Midbrain (tissue), 1 donor: Measurements from ENCODE around the gene CCDC154.
"Not testable (repeated sequence)": the region's sequence is repeated elsewhere in the genome, so short reads cannot be mapped to it uniquely, and the experiment has no call there.

Source experiments
- DNase-seq: peaks from one replicate; lab custom pipeline; 2025; lab: John Stamatoyannopoulos, UW

CCDC154 gene

GRCh38 chr16:1474082-1474795, 29.9 kb upstream of the CCDC154 start:
- DNase-seq = no peak

- no peak for DNase-seq
Observed at GRCh38 chr16:1472974-1473373, 28.6 kb upstream of the CCDC154 start.

DNA sequence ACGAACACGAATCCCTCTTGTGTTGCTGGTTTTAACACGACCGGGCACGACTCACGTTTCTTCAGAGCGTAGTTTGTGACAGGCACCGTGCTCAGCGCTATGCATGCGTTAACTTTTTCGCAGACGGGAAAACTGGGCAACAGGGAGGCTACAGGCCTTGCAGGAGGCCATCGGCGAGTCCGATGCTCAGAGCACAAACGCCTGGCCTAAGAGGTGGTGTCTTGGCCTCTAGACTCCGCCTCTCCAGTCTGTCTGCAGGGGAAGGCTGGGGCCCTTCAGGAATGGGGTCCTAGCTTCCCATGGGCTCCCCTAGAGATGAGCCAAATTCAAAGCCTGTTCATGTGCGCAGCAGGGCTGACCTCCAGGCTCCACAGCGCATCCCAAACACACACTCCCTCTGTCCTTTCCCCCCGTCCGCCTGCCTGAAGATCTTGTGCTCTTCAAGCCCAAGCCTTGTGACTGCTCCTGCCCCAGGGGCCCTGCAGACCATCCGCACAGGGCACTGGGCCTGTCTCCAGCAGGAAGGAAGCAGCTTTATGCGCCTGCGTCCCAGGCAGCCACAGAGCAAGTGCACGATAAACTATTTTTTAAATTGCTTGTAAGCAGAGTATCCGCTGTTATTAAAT, 27.3 kb upstream of the CCDC154 start:
- DNase-seq = no peak

DNA sequence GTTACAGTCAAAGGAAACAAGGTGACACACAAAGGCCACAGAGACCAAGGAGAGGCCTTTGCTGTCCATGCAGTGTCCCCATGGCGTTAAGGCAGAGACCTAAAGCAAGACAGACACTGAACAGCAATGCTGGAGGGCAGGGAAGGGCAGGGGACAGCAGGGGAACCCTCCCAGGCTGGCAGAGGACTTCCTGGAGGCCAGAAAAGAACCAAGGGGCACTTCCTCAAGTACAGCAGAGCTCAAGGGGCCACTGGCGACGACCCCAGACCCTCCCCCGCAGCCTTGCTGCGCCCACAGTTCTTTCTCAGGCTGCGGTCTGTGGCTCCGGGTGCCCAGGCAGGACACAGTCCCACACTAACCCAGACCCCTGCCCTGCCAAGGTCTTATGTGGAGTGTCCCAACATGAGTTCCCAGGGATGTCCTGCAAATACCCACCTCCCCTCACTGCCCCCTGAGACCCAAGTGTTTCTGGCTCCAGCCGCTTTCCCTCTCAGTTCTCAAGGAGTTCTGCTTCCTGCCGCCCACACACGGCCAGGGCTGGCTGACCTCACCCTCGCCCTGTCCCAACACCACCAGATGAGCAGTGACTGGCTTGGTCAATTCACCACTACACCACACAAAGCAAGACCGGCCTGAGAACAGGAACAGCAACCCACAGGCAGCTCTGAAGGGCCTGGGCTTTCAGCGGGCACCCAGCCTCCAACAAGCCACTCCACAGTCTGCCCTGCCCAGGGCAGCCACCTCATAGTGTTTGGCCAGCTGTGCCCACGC, 26.3 kb upstream of the CCDC154 start:
- no peak for DNase-seq

DNA sequence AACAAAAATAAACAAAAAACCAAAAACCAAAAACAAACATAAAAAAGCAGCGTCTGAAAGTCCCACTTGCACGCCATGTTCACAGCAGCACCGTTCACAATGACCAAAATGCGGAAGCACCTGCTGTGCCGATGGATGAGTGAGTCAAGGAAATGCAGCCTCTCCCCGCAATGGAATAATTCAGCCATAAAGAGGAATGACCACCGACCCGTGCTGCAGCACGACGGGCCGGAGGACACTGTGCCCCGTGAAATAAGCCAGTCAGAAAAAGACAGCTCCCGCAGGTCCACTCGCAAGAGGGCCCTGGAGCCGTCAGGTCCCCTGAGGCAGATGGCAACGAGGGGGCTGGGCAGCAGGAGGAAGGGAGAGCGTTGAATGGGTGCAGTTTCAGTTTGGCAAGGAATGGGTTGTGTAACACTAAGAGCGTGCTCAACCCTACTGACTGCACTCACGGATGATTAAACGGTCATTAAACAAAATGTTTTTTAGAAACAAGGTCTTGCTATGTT, 25.4 kb upstream of the CCDC154 start:
- no peak for DNase-seq

GRCh38 chr16:1469141-1469540, 24.8 kb upstream of the CCDC154 start:
- DNase-seq = not testable (repeated sequence)

DNA sequence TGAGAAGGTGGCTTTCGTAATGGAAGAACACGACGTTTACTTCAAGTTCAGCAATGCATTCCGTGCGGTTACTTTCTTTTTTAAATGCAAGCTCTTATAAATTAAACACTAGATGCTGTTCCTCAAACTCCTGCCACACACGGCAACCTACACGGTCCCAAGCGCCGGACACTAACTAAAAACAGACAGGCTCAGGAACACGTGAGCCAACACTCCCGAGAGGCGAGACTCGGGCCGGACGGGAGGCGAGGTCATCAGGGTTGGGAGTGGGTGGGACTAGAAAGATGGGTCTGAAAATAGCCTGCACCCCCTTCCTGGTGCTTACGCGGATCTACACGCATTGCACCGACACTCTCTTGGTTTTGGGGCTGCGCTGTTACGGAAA, 24.1 kb upstream of the CCDC154 start:
- no peak for DNase-seq

DNA sequence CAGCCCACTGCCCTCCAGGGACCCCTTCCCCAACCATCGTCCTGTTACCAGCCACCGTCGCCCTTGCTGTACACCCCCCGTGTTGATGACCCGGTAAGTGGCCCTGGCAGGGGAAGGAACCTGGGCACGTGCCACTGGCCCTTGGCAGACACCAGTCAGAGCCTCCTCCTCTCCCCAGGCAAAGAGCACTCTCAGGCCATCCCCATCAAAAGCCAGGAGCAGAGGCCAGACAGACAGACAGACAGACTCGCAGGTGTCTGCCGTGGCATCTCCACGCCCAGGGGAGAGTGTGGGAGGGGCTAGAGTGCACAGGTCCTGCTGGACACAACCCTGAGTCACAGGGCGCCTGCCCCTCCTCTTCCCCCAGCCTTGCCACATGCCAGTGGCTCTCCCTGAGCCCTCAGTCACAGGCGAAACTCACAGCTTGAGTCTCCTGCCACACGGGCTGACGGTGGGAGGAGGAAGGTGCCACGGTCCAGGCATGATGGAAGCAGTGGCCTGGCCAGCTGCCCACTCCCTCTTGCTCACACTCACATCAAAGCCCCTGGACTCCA, 22.7 kb upstream of the CCDC154 start:
- no peak for DNase-seq

GRCh38 chr16:1466054-1466453, 21.7 kb upstream of the CCDC154 start:
- DNase-seq = no peak

- no peak for DNase-seq
Observed at GRCh38 chr16:1465567-1465915, 21.2 kb upstream of the CCDC154 start.

- no peak for DNase-seq
Observed at GRCh38 chr16:1464894-1465566, 20.7 kb upstream of the CCDC154 start.

GRCh38 chr16:1464196-1464893, 20.0 kb upstream of the CCDC154 start:
- DNase-seq = no peak

GRCh38 chr16:1461146-1461545, 16.8 kb upstream of the CCDC154 start:
- no peak for DNase-seq

GRCh38 chr16:1460602-1461138, 16.3 kb upstream of the CCDC154 start:
- DNase-seq = no peak

DNA sequence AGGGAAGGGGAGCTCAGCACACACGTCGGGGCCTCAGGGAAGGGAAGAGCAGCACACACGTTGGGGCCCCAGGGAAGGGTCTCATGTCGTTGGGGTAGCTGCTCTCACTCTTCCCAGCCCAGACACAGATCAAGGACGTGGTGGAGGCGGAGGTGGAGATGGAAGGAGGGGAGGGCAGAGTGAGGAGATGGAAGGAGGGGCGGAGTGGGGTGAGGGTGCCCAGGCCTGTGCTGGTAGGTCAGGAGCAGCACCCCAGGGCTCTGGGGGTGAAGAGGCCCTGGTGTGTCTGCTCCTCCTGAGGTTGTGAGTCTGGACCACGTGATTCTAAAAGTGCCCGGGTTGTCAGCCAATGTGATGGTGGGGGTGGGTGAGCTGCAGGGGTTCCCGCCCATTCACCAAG, 15.6 kb upstream of the CCDC154 start:
- no peak for DNase-seq

DNA sequence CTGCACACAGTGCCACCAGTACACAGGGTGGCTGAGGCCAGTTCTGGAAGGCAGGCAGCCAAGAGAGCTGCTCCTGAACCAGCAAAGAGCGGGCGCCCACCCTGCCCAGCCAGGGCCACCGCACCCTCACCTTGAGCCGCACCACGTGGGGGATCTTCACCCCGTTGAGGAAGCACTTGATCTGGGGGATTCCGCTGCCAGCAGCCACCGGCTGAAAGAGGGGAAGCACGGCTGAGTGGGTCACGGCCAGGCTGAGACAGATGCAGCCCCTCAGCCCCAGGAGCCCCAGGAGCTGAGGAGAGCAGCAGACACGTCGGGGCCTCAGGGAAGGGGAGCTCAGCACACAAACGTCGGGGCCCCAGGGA, 14.6 kb upstream of the CCDC154 start:
- DNase-seq = no peak

- DNase-seq = no peak
Observed at GRCh38 chr16:1458336-1458976, 14.1 kb upstream of the CCDC154 start.

GRCh38 chr16:1457489-1458245, 13.3 kb upstream of the CCDC154 start:
- DNase-seq = no peak

DNA sequence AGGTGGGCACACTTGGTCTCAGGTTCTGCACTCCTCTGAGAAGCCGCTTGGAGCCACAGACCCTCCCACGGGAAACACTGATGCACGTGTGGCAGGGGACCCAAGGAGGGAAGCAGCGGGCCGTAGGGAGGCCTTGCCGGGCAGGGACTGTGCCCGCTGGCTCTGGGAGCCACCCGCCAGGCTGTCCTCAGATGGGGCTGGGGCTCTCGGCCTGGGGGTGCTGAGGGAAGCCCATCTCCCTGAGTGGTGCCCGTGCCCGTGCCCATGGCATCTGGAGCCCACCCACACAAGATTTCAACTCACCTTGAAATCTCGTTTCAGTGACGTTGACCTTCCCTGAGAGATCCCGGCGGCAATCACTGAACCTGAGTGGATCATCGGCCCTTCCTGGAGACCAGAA, 12.6 kb upstream of the CCDC154 start:
- DNase-seq = no peak
